ENCODE data around the gene LAGE3.

Gene LAGE3

DNA sequence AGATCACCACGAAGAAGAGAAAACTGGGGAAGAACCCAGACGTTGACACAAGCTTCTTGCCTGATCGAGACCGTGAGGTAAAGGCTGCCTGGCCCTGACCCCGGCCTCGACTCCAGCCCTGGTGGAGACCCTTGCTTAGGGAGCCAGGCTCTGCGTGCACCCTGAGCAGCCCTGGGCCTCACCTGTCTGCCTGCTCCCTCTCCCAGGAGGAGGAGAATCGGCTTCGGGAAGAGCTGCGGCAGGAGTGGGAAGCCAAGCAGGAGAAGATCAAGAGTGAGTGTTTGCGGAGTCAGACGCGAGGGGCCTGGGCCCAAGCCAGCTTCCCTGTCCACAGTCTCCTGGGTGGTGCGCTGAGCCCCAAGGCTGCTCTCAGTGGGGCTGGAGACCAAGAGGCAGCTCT is 30.6 kb downstream of the LAGE3 start:
- TF ChIP-seq, protein P1, sequence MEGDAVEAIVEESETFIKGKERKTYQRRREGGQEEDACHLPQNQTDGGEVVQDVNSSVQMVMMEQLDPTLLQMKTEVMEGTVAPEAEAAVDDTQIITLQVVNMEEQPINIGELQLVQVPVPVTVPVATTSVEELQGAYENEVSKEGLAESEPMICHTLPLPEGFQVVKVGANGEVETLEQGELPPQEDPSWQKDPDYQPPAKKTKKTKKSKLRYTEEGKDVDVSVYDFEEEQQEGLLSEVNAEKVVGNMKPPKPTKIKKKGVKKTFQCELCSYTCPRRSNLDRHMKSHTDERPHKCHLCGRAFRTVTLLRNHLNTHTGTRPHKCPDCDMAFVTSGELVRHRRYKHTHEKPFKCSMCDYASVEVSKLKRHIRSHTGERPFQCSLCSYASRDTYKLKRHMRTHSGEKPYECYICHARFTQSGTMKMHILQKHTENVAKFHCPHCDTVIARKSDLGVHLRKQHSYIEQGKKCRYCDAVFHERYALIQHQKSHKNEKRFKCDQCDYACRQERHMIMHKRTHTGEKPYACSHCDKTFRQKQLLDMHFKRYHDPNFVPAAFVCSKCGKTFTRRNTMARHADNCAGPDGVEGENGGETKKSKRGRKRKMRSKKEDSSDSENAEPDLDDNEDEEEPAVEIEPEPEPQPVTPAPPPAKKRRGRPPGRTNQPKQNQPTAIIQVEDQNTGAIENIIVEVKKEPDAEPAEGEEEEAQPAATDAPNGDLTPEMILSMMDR (IDR thresholded peaks at IDR 0.05; ENCODE audit: low read depth, low read length, missing control alignments): no peak
- no peak overlapping the region for H3K4me3 ChIP-seq (ENCODE audit: low read depth, low read length)
- in situ Hi-C loops (cut with HindIII; ENCODE audit: low sequenced_read_pairs): loop anchor here (5.0 kb wide), 1 partner anchor 39 kb away; the partner anchor contains the start of gene UBL4A
- no peak for DNase-seq (ENCODE audit: low read depth)

DNA sequence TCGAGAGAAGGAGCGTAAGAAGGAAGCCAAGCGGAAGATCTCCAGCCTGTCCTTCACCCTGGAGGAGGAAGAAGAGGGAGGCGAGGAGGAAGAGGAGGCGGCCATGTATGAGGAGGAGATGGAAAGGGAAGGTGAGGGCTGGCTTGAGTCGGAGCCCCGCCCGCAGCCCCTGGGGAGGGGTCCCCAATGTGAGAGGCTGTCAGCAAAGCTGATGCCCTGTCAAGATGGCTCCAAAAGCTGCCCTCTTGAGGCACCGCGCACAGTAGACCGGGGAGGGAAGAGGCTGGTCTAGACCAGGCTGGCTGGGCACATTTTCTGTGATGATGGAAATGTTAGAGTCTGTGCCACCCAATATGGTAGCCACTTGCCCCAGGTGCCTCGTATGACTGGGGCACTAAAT is 32.7 kb downstream of the LAGE3 start:
- TF ChIP-seq, protein P1 (IDR thresholded peaks at IDR 0.05; ENCODE audit: low read depth, low read length, missing control alignments): no peak
- in situ Hi-C loops (cut with HindIII; ENCODE audit: low sequenced_read_pairs): loop anchor here (5.0 kb wide), 1 partner anchor 41 kb away; the partner anchor contains the start of gene UBL4A

DNA sequence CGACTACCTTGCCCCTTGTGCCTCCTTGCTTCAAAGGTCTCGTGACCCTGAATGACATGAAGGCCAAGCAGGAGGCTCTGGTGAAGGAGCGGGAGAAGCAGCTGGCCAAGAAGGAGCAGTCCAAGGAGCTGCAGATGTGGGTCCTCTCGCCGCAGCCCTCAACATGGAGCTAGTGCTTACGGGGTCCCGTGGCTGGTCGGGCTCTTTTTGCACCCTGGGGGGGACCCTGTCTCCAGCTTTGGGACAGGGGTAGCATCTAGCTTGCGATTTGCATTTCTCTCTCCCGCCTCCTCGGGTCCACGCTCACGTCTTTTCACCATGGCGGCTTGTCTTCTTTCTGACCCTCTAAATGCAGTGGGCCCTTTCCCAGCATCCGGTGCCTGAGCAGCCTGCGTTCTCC is 33.3 kb downstream of the LAGE3 start:
- TF ChIP-seq, protein P1 (IDR thresholded peaks at IDR 0.05; ENCODE audit: low read depth, low read length, missing control alignments): no peak
- DNase-seq (ENCODE audit: low read depth): no peak
- in situ Hi-C loops (cut with HindIII; ENCODE audit: low sequenced_read_pairs): loop anchor here (5.0 kb wide), 1 partner anchor 42 kb away; the partner anchor contains the start of gene UBL4A
- no peak overlapping the region for H3K4me3 ChIP-seq (ENCODE audit: low read depth, low read length)

More for the DNA sequence above, 32.7 kb downstream of the LAGE3 start:
- no peak for DNase-seq (ENCODE audit: low read depth)
- H3K4me3 ChIP-seq (ENCODE audit: low read depth, low read length): no peak overlapping the region

DNA sequence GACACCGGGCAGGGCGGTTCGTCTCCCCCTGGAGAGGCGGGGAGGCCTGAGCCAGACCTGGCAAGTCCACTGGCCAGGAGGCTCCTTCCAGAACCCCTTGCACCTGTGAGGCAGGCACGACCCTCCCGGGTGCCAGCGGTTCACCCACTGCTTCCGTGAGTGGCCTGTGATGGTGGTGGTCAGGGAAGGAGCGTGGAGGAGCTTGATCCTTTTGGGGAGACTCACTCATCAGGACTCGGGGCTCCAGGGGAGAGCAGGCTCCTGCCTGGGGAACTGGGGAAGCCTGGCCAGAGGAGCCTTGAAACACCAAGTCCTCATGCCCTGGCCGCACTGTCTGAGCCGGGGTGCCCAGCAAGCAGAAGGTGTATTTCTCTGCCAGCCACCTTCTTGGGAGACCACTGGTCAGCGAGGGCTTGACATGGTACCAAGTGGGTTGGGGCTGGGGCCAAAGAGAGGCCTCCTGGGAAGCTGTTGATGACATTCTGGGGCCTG is 34.3 kb downstream of the LAGE3 start:
- TF ChIP-seq, protein P1 (IDR thresholded peaks at IDR 0.05; ENCODE audit: low read depth, low read length, missing control alignments): no peak
- no peak for DNase-seq (ENCODE audit: low read depth)
- H3K4me3 ChIP-seq (ENCODE audit: low read depth, low read length): peak overlapping the region; percentile 54
- in situ Hi-C loops (cut with HindIII; ENCODE audit: low sequenced_read_pairs): loop anchor here (5.0 kb wide), 1 partner anchor 42 kb away; the partner anchor contains the start of gene UBL4A

DNA sequence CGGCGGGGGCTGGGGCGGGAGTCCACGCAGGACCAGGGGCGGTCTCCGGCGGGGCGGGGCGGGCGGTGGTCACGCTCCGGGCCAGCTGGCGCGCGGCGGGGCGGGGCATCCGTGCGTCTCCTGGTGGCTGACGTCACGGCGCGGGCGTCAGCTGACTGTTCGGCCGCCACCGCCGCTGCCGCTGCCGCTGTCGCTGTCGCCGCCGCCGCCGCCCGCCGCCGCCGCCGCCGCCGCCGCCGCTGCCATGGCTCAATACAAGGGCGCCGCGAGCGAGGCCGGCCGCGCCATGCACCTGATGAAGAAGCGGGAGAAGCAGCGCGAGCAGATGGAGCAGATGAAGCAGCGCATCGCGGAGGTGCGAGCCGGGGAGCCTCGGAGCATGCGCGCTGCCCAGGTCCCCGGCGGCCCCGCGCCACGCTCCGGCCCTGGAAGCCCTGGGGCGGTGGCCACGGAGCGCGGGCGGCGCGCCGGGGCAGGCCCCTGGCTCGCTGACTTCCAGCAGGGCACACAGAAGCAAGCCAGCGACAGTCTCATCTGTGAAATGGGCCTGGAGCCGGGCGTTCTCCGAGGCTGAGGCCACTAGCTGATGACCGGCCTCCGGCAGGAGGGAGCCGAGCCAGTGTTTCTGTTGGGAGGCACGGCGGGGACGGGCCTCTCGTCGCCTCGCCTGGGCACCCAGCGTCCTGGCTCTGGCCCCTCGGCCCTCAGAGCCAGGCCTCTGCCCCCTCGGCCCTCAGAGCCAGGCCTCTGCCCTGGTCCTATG is 34.9 kb downstream of the LAGE3 start, which contains the start of gene FAM50A:
FAM50A (plus strand) TSS at position 150 of the 763 bp plus-strand sequence; CDS start at position 245, 95 bp downstream.
- no peak for DNase-seq (ENCODE audit: low read depth)
- peak within 1 kb of the TSS; percentile 54 for H3K4me3 ChIP-seq (ENCODE audit: low read depth, low read length)
- in situ Hi-C loops (cut with HindIII; ENCODE audit: low sequenced_read_pairs): no loop called here
- TF ChIP-seq, protein P1 (IDR thresholded peaks at IDR 0.05; ENCODE audit: low read depth, low read length, missing control alignments): no peak

DNA sequence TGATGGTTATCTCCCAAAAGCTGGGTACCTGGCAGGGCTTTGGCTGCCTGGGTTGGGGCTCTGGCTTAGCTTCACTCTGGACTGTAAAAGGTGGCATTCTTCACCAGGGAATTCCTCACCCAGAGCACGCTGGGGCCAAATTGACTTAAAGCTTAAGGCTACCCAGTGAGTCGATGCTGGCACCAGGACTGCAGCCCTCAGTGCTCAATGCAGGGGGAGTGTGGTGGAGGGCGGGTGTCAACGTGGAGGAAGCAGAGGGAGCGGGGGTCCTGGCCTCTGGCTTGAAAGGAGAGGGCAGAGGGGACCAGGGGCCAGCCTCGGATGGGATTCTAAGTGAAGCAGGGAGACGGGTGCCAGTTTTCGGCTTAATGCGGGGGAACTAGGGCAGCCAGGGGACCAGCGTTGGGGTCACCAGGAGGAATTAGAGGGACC is 35.6 kb downstream of the LAGE3 start:
- in situ Hi-C loops (cut with HindIII; ENCODE audit: low sequenced_read_pairs): no loop called here
- TF ChIP-seq, protein P1 (IDR thresholded peaks at IDR 0.05; ENCODE audit: low read depth, low read length, missing control alignments): no peak
- H3K4me3 ChIP-seq (ENCODE audit: low read depth, low read length): peak overlapping the region; percentile 25
- DNase-seq (ENCODE audit: low read depth): no peak

Measured in astrocyte of the cerebellum (primary cell).